ENCODE results near the gene RXRA.

Gene RXRA

GRCh38 chr9:134395737-134396257 lies 69.5 kb downstream of the RXRA start:
- no peak for TF ChIP-seq CTCF (IDR thresholded peaks at IDR 0.05; ENCODE audit: low read depth, low read length)
- no peak for DNase-seq
- Histone ChIP-seq H3K4me3 (ENCODE audit: low read depth, low read length) (no peak overlapping the region), H3K36me3 (no peaks in the 10 kb centered on the region), H3K9me3 (ENCODE audit: severe bottlenecking) (peaks cover 7% of the 10 kb centered on the region), H3K27ac (no peak overlapping the region), H3K27me3 (ENCODE audit: insufficient read depth, low read depth, severe bottlenecking) (no peaks in the 10 kb centered on the region)

GRCh38 chr9:134396258-134396742 lies 70.0 kb downstream of the RXRA start:
- TF ChIP-seq CTCF (IDR thresholded peaks at IDR 0.05; ENCODE audit: low read depth, low read length) = no peak
- H3K36me3 ChIP-seq = no peaks in the 10 kb centered on the region
- no peak overlapping the region for H3K27ac ChIP-seq
- no peaks in the 10 kb centered on the region for H3K27me3 ChIP-seq (ENCODE audit: insufficient read depth, low read depth, severe bottlenecking)
- H3K4me3 ChIP-seq (ENCODE audit: low read depth, low read length) = no peak overlapping the region
- no peak for DNase-seq
- peaks cover 7% of the 10 kb centered on the region for H3K9me3 ChIP-seq (ENCODE audit: severe bottlenecking)

GRCh38 chr9:134396825-134397224 lies 70.6 kb downstream of the RXRA start:
- Histone ChIP-seq H3K36me3 (no peaks in the 10 kb centered on the region), H3K27ac (no peak overlapping the region), H3K27me3 (ENCODE audit: insufficient read depth, low read depth, severe bottlenecking) (no peaks in the 10 kb centered on the region), H3K9me3 (ENCODE audit: severe bottlenecking) (peaks cover 7% of the 10 kb centered on the region), H3K4me3 (ENCODE audit: low read depth, low read length) (no peak overlapping the region)
- no peak for TF ChIP-seq CTCF (IDR thresholded peaks at IDR 0.05; ENCODE audit: low read depth, low read length)
- no peak for DNase-seq

- no peak for TF ChIP-seq CTCF (IDR thresholded peaks at IDR 0.05; ENCODE audit: low read depth, low read length)
- no peaks in the 10 kb centered on the region for H3K36me3 ChIP-seq
- no peak overlapping the region for H3K4me3 ChIP-seq (ENCODE audit: low read depth, low read length)
- no peaks in the 10 kb centered on the region for H3K27me3 ChIP-seq (ENCODE audit: insufficient read depth, low read depth, severe bottlenecking)
- no peak overlapping the region for H3K27ac ChIP-seq
- peaks cover 7% of the 10 kb centered on the region for H3K9me3 ChIP-seq (ENCODE audit: severe bottlenecking)
- no peak for DNase-seq
Measured at GRCh38 chr9:134398756-134399155, 72.5 kb downstream of the RXRA start.

- peak; percentile 29 for DNase-seq
- Histone ChIP-seq H3K27ac (no peak overlapping the region), H3K4me3 (ENCODE audit: low read depth, low read length) (no peak overlapping the region), H3K9me3 (ENCODE audit: severe bottlenecking) (peaks cover 7% of the 10 kb centered on the region), H3K36me3 (no peaks in the 10 kb centered on the region), H3K27me3 (ENCODE audit: insufficient read depth, low read depth, severe bottlenecking) (no peaks in the 10 kb centered on the region)
- TF ChIP-seq CTCF (IDR thresholded peaks at IDR 0.05; ENCODE audit: low read depth, low read length) = peak; percentile 76
Measured at GRCh38 chr9:134399435-134400056, 73.3 kb downstream of the RXRA start.

- H3K36me3 ChIP-seq = no peaks in the 10 kb centered on the region
- no peak overlapping the region for H3K27ac ChIP-seq
- peaks cover 7% of the 10 kb centered on the region for H3K9me3 ChIP-seq (ENCODE audit: severe bottlenecking)
- no peak overlapping the region for H3K4me3 ChIP-seq (ENCODE audit: low read depth, low read length)
- H3K27me3 ChIP-seq (ENCODE audit: insufficient read depth, low read depth, severe bottlenecking) = no peaks in the 10 kb centered on the region
- DNase-seq = no peak
- no peak for TF ChIP-seq CTCF (IDR thresholded peaks at IDR 0.05; ENCODE audit: low read depth, low read length)
Measured at GRCh38 chr9:134400283-134400682, 74.0 kb downstream of the RXRA start.

All from WERI-Rb-1 (cell line).